HG03558 (cell line): ENCODE measurements around the gene ANO2.

Experiments used
- ATAC-seq: cut with Tn5 transposase; IDR thresholded peaks from one replicate; pipeline ENCODE4 v1.9.1; 2021; ENCODE audit warnings: moderate number of reproducible peaks; ENCODE audit not compliant: unreplicated experiment; ENCODE audit errors: extremely low read depth

The ANO2 gene

DNA sequence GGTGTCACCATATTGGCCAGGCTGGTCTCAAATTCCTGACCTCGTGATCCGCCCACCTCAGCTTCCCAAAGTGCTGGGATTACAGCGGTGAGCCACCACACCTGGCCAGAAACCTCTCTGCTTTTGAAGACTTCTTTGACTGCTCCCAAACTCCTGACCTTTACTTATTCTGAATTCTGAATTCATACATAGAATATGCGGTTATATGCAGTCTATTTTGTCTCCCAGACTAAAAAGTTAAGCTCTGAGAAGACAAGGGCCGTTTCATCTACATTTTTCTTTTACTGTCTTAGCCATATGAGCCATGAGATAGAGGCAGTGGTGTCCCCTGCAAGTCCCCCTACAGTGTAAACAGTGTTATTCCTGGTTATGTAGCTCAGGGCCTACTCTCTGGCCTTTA, 333.9 kb downstream of the ANO2 start:
- ATAC-seq = no peak

DNA sequence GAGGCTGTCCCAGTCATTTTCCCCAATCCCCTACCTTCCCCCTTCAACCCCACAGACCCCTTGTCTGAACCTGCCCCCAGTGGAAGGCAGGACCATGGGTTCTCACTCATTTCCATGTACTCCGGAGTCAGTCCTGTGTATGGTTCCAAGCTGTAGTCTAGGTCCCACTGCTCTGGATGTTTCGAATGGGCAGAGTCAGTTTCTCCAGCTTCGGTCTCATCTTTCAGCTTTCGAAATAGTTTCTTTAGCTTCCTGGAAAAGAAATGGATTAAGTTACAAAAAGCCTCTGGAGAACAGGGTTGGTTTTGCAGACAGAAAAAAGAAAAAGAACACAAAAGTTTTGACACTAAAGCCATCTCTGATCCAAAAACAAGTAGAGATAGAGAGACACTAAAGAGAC, 345.7 kb downstream of the ANO2 start:
- ATAC-seq = no peak

DNA sequence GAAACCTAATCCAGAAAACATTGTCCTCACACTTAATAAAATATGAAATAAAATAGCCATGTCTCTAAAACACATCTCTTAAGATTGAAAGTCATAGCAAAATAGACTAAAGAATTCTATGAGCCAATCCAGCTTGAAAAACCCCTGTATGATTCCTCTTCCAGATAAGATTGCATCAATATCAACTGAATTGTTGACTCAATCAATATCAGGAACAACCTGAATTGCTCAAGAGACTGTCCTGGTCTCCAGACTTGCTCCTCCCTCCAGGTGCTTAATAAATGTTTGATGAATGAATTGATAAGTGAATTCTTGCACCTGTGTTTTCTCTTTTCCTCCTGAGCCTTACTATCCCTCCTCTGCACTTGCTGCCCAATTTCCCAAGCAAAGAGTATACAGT, 351.1 kb downstream of the ANO2 start:
- no peak for ATAC-seq

DNA sequence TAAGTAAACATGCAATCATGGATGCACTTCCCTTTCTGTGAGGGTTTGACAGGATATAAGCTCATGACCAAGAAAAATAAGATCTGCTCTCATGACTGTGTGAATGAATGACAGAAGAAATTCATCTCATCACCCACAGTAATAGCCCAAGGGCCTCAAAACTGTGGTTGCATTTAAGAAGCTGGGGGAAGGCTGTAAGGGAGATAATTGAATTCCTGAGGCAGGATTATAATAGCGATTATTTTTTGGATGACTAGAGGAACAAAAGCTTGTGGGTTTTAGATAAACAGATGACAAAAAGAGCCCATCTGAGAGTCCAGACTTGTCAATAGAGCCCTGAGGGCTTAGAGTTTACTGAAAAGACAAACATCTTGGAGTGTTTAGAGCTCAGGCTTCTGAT, 352.0 kb downstream of the ANO2 start:
- no peak for ATAC-seq

DNA sequence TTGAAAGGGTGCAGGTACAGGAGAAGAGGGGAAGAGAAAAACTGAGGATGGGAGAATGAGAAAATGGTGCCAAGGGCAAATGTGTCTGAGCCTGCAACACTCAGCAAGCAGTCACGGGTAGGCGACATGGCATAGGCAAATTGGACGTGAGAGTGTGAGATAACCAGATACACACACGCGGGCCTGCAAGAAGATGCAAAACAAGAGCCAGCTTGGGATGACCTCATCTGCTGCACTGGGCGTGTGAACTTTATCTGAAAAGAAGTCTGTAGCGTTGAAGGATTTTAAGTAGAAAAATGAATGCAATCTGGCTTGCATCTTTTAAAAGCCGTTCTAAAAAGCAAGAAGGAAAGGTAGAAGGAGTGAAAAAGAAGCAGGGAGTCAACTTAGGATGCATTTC, 352.7 kb downstream of the ANO2 start:
- no peak for ATAC-seq

DNA sequence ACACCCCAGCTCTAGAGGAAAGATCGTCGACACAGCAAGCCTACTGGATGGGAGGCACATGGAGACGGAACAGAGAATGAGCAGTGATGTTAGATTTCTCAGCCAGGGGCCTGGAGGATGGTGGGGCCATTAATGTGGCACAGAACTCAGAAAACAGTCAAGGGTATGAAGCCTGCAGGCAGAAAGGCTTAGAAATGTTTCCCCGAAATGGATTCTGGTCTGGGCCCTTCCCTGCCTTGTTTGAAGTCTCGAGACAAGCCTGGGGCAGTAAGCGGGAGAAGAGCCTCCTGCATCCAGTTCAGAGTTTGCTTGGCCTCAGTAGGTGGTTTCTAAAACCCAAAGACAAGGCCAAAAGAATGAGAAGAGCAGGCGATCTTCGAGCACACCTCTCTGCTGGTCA, 354.7 kb downstream of the ANO2 start:
- ATAC-seq = no peak

DNA sequence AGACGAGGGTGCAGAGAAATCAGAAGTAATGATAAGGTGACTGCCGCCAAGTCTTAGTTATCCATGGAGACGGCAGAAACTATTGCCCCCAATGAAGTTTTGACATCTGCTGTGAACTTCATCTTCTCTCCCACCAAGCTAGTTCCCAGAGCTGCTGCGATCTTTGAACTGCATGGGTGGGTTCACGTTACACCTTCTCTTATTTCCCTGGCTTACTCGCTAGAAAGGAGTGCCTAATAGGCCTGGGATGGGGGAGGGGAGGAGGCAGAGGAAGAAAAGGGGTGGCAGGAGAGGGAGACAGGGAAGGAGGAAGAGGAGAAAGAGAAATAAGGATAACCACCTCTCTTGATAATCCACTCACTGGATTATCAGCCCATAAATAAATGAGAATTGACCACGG, 356.0 kb downstream of the ANO2 start:
- no peak for ATAC-seq

DNA sequence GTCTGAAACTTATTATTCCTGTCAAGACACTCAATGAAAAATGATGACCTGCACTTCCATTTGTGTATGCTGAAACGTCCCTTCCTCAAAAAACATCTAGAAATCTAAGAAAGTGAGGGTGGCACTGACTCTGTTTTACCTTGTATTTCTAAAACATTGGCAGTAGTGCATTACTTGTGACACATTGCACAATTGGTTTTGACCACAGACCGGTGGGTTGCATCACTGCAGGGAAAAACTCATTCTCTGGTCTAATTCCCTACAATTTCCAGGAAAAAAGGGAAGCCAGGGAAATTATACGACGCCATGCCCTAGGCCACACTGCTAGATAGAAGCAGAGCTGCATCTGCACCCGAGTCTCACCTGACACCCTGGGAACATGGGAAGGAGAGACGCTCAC, 356.5 kb downstream of the ANO2 start:
- ATAC-seq = no peak

DNA sequence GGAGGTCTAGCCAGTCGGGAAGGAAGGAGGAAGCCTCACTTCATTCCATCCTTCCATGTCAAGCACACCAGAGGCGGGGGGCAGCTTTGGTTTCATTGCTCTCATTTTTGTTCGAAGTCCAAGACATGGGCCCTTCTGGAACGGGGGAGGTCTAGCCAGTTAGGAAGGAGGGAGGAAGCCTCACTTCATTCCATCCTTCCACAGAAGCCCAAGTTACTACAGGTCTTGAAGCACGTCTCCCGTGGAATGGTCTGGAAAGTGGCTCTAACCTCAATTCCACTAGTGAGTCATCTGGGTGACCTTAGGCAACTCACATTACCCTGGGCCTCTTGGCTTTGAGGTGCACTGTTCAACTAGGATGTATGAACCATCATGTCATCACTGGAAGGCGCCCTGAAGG, 356.9 kb downstream of the ANO2 start:
- ATAC-seq = no peak

DNA sequence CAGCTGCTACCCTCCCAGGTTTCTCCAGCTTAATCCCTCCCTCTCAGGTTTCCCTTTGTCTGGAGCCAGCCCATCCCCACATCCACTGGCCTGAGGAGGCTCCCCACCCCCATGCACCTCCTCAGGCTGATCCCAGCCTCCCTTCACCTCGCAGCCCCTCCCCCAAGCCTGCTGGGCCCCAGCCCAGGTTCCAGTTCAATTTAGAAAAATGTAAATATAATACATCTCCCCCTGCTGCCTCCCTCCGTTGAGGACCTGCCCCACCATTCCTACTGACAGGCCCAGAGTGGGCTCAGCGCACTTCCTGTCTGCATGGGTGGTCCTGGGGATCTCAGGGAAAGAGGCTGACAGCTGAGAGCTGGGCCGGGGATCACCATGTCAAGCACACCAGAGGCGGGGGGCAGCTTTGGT, 357.3 kb downstream of the ANO2 start:
- ATAC-seq = no peak

DNA sequence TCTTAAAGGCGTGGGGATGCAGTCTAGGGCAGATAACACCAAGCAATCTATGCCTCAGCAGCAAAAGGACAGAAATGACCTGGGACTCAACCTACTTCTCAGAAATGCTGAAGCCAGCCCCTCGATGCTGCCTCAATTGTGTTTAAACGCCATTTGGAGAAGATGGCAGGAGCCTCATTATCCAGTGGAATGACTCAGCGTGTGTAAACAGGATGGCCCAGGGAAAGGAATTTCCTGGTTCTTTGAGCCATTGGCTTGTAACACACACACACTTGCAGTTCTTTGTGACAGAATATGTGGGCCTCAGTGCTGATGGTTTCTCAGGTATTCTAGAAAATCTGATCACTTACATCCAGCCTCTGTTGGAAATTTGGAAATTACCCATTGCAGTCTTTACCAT, 358.9 kb downstream of the ANO2 start:
- no peak for ATAC-seq

DNA sequence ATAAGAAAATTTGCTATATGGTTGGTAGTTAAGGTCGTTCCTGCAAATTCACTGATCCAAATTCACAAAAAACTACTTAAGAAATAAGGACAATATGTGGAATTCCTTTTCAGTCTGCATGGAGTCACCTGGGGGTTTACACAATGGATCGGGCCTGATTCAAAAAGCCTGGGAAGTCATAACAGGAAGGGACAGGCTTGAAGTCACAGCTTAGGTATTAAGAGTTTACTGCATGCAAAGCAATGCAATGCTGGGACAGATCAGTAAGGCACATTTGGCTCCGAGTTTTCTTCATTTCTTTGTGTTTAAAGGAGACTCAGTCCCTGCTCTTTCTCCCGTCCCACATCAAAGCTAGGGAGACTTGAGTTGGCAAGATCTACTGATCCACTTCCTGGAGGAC, 359.9 kb downstream of the ANO2 start:
- no peak for ATAC-seq

DNA sequence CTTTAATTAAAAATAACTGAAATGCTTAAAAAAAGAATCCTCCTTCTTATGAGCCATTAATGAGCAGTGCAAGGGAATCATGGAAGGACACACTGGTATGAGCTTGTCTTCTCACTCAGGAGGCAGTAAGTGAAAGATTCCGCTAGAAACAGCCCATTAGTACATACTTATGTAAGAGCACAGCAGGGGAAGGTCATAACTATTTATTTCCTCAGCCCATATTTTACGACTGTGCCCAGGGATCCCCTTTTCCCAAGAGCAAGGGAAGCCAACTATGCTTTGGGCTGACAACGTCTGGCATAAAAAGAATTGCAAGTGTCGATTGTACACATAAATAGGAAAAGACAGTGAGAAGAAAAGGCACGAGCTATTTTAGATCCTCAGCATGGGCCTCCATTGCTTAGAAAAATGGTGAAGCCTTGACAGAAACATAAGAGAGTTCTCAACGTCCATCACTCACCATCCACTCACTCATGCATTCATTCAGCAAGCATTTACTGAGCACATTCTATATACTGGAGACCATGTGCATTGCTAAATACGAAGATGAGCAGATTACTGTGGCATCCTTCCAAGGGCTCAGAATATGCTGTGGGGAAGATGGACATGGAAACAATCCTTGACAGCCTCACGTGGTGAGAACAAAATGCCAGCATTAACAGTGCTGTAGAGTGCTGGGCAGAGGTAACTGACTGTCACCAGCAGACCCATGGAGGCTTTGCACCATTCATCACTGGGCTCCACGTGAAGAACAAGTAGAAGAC, 360.5 kb downstream of the ANO2 start:
- no peak for ATAC-seq

DNA sequence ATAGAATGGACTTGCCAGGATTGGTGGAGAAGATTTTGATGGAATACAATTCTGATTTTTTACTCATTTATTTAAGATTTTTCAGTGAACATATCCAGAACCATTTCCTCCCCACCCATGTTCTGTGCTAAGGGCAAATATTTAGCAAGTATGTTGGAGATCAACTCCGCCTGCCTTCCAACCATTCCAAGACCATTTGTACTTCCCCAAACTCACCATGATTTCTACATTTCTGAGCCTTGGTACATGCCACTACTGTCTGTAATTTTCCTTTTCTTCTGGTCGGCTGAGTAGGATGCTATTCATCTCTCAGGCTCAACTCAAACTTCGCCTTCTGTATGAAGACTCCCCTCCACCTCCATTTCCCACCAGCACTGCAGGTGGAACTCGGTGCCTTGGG, 362.5 kb downstream of the ANO2 start:
- ATAC-seq = no peak

DNA sequence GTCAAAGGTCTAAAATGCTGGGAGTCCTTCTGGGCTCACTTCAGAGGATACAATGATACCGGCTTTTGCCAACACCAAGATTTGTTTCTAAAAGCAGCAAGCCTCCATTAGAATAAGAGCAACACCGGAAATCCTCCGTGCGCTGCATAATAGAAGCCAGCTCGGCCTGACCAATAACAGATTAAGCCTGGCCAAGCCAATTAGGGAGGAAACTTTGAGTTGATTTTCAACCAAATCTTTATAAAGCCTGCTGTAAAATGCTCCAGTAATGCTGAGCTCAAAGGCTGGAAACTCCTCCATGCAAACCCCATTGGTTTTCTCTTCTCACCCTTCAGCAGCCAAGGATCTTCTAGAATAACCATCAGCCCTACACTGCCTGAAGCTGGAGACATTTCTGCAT, 363.0 kb downstream of the ANO2 start:
- no peak for ATAC-seq

DNA sequence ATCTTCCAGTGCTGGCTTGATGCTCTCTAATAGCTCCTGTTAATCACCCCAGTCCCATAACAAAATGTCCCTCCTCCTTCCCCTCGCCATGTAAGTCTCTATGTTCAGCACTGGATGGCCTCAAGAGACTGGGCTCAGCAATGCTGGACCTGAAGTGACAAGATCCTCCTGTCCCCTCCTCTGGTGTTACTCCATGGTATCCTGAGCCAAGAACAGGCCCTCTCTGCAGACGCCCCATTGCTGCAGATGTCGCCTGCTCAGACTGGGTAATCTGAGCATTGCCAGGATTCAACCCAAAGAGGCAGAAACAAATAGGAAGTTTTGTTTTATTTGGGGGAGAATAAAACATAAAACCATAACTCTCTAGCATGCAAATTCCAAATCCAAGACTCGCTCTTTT, 363.4 kb downstream of the ANO2 start:
- no peak for ATAC-seq

DNA sequence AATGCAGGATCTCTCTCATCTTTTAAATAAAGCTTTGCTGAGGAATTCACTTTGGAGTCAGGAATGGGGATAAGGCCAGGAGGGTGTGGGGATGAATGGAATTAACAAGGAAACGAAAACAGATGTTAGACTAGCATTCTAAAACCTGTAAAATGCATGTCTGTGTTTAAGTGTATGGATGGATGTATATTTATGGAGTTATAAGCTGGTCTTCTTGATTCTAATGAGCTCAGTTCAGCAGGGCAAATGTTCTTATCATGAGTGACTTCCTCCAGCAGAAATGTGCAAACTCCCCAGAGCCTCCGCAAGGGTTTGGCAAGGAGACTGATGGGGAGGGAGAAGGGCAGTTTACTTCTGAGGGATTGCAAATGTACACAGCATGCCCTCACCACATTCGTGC, 364.0 kb downstream of the ANO2 start:
- ATAC-seq = no peak

DNA sequence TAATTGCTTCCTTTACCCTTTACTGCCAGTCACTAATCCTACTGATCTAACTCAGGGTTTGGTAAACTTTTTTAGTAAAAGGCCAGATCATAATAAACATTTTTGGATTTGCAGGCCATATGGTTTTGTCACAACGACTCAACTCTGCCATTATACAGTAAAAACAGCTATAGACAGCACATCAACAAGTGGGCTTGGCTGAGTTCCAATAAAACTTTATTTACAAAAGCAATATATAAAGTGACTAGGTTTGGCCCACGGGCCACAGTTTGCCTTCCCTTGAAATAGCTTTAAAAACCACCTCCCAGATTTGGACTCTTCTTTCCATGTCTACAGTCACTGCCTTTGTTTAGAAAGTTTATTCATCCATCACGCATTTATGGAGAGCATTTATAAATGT, 366.3 kb downstream of the ANO2 start:
- no peak for ATAC-seq

DNA sequence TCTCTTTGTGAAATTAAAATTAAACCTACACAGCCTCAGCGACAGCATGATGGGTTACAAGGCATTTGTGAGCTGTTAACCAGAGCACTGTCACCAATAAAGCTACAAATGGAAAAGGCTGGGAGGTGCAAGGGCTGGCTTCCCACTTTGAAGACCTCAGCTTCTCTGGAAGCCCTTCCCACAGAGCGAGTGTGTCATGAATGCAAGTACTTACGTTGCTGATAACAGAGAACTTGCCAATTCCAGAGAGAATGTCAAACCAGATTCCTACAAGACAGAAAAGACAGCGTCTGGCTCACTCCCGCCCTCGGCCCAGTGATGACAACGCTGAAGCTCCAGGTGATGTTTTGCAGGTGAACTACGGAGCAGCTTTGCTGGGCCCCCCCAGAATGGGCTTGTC, 367.3 kb downstream of the ANO2 start:
- ATAC-seq = no peak

DNA sequence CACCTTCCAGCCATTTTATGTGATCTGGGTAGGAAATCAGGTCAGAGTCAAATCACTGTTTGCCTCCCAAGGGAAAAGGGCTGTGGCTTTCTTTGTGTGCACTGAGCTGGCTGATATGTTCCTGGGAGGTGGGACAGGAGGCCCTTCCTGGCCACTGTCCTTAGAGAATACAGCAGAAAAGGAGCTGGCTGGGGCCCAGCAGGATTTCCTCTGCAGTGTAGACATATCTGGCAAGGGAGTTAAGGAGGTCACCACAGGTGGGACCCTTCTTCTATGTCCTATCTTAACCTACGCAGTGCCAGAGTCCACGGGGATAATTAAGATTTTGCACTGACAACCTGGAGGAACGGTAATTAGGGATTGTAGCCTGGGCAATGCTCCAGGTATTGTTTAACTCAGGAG, 367.8 kb downstream of the ANO2 start:
- ATAC-seq = no peak

DNA sequence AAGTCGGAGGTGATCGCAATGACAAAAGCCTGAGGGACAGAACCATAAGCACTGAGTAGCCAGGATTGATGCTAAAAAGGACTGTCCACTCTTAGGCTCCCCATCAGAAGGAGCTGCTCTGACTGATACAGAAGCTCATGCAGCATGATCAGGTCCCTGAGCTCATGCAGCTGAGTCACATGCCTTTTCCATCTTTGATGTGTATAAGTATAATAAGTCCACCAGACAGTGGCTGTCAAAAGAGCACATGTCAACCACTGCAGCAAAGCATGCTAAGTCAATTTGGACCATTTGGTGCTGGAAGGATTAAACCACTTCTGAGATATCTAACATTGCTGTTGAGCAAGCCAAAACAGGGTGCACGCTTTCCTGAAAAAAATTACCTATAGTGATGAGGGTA, 369.1 kb downstream of the ANO2 start:
- no peak for ATAC-seq

DNA sequence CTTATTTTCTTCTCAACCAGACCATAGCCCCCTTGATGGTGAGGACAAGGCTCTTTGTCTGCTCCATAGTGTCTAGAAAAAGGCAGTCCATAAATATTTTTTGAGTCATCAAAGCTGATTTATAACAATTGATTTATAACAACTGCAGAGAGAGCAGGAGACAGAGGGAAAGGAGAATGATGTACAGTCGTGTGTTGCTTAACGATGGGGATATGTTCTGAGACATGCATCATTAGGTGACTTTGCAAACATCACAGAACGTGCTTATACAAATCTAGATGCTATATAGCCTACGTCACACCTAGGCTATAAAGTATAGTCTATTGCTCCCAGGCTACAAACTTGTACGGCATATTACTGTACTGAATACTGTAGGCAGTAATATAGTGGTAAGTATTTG, 369.8 kb downstream of the ANO2 start:
- ATAC-seq = no peak

DNA sequence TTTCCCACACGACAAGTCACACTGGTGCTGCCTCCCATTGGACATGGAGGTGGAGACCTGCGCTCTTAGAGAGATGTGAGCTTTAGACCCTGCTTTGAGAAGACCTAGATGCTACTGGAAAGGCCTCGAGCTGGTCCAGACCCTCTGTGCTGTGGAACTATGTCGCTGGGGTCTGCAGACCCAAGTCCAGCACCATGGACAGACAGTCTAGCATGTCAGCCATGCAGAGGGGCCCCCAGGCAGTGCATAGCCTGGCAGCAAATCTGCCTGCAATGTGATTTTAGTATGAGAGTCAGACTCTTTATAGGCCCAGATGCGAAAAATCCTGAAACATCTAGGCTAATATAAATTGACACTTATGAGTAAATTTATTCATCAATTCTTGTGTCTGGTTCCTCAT, 371.7 kb downstream of the ANO2 start:
- ATAC-seq = no peak
